Hepatocyte (in vitro differentiated cells): Measurements from ENCODE around the gene EGFL8. TPM values are rescaled to one million over a fixed set of nuclear protein-coding genes. Genes with fewer than 3 reads are reported as not detected.
A peak's percentile ranks its signal among the peaks of the same experiment; 100 is the strongest.

ENCODE experiments used
- DNase-seq: peaks from one replicate; pipeline ENCODE4 v3.0.0-alpha.2; 2016; ENCODE audit warnings: low spot score
- H2AFZ ChIP-seq: fragments of 200-600 bp; sonication (generic); 2 replicates; pipeline ENCODE4 v1.6.0; 2016; ENCODE audit warnings: antibody characterized with exemption, mild to moderate bottlenecking
- H3K27ac ChIP-seq: fragments of 200-600 bp; sonication (generic); 2 replicates; pipeline ENCODE4 v1.5.1; 2016; ENCODE audit warnings: mild to moderate bottlenecking
- H3K27me3 ChIP-seq: fragments of 200-600 bp; sonication (generic); 2 replicates; pipeline ENCODE4 v1.6.1; 2016
- H3K36me3 ChIP-seq: fragments of 200-600 bp; sonication (generic); replicated peaks from 2 replicates; pipeline ENCODE4 v1.5.1; 2016; ENCODE audit warnings: low read depth; ENCODE audit not compliant: insufficient read depth
- H3K4me1 ChIP-seq: fragments of 200-600 bp; sonication (generic); 2 replicates; pipeline ENCODE4 v1.5.1; 2016; ENCODE audit warnings: mild to moderate bottlenecking, moderate library complexity; ENCODE audit not compliant: insufficient read depth
- H3K4me2 ChIP-seq: fragments of 200-600 bp; sonication (generic); 2 replicates; pipeline ENCODE4 v1.6.0; 2016
- H3K4me3 ChIP-seq: fragments of 200-600 bp; sonication (generic); 2 replicates; pipeline ENCODE4 v1.5.1; 2016; ENCODE audit warnings: mild to moderate bottlenecking
- H3K79me2 ChIP-seq: fragments of 200-600 bp; sonication (generic); 2 replicates; pipeline ENCODE4 v1.6.0; 2017; ENCODE audit warnings: mild to moderate bottlenecking
- H3K9me2 ChIP-seq: fragments of 200-600 bp; sonication (generic); replicated peaks from 2 replicates; pipeline ENCODE4 v1.6.0; 2017; ENCODE audit warnings: mild to moderate bottlenecking; ENCODE audit not compliant: insufficient read depth
- H3K9me3 ChIP-seq: fragments of 200-600 bp; sonication (generic); 2 replicates; pipeline ENCODE4 v1.5.1; 2016; ENCODE audit warnings: low read depth, mild to moderate bottlenecking
- H4K20me1 ChIP-seq: fragments of 200-600 bp; sonication (generic); 2 replicates; pipeline ENCODE4 v1.6.0; 2016; ENCODE audit warnings: mild to moderate bottlenecking; ENCODE audit not compliant: insufficient read depth, poor library complexity, severe bottlenecking
- EZH2 ChIP-seq: fragments of 200-600 bp; sonication (generic); IDR thresholded peaks from 2 replicates; pipeline ENCODE4 v1.6.1; 2016; ENCODE audit warnings: antibody characterized with exemption, mild to moderate bottlenecking, borderline replicate concordance
- EZH2phosphoT487 ChIP-seq: fragments of 200-600 bp; sonication (generic); IDR thresholded peaks from one replicate; pipeline ENCODE4 v1.6.1; 2018; ENCODE audit warnings: antibody characterized with exemption, mild to moderate bottlenecking, low read depth, moderate library complexity; ENCODE audit not compliant: unreplicated experiment, severe bottlenecking
- WGBS: methylation state at CpG from one replicate; pipeline ENCODE4 v1.1.6; 2016; ENCODE audit warnings: low lambda C conversion rate; ENCODE audit errors: missing lambda C conversion rate; 5-methylcytosine and 5-hydroxymethylcytosine counted together
- polyA plus RNA-seq: library from polyadenylated mRNA; unstranded; fragments of >200 nt; fragmentation: Nextera tagmentation; extraction: Ambion mirVana; gene quantifications from 2 replicates; pipeline ENCODE4 v1.2.1, GENCODE V29; 2016
- total RNA-seq: library from RNA; depleted of rRNA; stranded (reverse); fragments of >200 nt; gene quantifications from 2 replicates; pipeline ENCODE4 v1.2.3, GENCODE V29; 2014
- TF ChIP-seq, protein P1 (sequence below): fragments of 200-600 bp; sonication (generic); IDR thresholded peaks from 2 replicates; pipeline ENCODE4 v1.5.1; 2016; ENCODE audit warnings: antibody characterized with exemption, mild to moderate bottlenecking; ENCODE audit not compliant: poor library complexity

EGFL8 gene
- total RNA-seq (1.8 and 4.5 TPM in 2 replicates), polyA plus RNA-seq (12.2 and 19.5 TPM in 2 replicates)

DNA sequence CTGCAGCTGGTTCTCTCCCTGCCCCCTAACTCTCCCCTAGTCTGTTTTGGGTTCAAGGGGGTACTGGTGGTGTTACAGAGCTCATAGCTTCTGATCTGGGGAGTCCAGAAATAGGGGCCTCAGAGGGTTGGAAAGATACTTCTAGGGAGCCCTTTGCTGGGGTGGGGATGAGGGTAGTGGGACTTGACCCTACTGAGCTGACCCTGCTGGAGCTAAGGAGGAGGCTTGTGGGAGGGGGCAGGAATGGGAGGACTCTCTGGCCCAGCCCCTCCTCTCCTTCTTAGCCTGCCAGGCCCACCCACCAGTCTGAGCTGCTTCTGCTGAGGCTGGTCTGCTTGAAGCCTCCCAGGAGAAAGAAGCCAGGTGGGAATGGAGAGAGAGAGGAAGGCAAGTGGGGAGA, at the start of gene EGFL8:
Gene EGFL8 (plus strand): TSS at position 301 of the 400 bp plus-strand sequence. CDS start 1,571 bp downstream, outside the sequence.
- H3K27ac ChIP-seq, result no peak within 1 kb of the TSS
- no peak within 1 kb of the TSS for H3K4me2 ChIP-seq
- TF ChIP-seq, protein P1, sequence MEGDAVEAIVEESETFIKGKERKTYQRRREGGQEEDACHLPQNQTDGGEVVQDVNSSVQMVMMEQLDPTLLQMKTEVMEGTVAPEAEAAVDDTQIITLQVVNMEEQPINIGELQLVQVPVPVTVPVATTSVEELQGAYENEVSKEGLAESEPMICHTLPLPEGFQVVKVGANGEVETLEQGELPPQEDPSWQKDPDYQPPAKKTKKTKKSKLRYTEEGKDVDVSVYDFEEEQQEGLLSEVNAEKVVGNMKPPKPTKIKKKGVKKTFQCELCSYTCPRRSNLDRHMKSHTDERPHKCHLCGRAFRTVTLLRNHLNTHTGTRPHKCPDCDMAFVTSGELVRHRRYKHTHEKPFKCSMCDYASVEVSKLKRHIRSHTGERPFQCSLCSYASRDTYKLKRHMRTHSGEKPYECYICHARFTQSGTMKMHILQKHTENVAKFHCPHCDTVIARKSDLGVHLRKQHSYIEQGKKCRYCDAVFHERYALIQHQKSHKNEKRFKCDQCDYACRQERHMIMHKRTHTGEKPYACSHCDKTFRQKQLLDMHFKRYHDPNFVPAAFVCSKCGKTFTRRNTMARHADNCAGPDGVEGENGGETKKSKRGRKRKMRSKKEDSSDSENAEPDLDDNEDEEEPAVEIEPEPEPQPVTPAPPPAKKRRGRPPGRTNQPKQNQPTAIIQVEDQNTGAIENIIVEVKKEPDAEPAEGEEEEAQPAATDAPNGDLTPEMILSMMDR, result no peak
- TF ChIP-seq EZH2phosphoT487 (no peak), EZH2 (no peak)
- no peaks in the 10 kb centered on the region for H3K79me2 ChIP-seq
- H3K9me2 ChIP-seq, result no peaks in the 10 kb centered on the region
- no peak within 1 kb of the TSS for H2AFZ ChIP-seq
- H3K9me3 ChIP-seq, result no peaks in the 10 kb centered on the region
- H3K36me3 ChIP-seq, result no peaks in the 10 kb centered on the region
- no peak within 1 kb of the TSS for H3K4me3 ChIP-seq
- DNase-seq, result no peak
- no peaks in the 10 kb centered on the region for H4K20me1 ChIP-seq
- peaks cover 5% of the 10 kb centered on the region for H3K4me1 ChIP-seq
- no peaks in the 10 kb centered on the region for H3K27me3 ChIP-seq

DNA sequence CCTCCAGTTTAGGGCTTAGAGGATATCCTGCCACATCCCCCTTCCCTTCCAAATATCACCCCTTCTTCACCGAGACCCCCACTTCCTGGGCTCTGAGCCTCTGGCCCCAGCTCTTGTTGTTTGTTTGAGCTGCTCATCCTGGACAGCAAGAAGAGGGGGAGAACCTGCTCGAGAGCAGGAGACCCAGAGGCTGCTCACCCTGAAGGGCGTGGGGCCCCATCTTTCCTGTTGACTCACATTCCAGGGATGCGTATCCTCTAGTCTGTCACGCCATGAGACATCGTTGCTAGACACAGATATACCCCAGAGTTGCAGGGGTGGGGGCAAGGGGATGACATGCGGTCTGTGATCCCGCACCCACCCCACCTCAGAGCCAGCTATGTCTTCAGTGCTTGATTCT, 49.6 kb upstream of the EGFL8 start:
- no peak overlapping the region for H2AFZ ChIP-seq
- no peaks in the 10 kb centered on the region for H3K9me2 ChIP-seq
- peak; percentile 56 for DNase-seq
- H3K79me2 ChIP-seq, result no peaks in the 10 kb centered on the region
- no peaks in the 10 kb centered on the region for H3K9me3 ChIP-seq
- no peak overlapping the region for H3K4me2 ChIP-seq
- TF ChIP-seq EZH2phosphoT487, result no peak
- TF ChIP-seq, protein P1, result no peak
- TF ChIP-seq EZH2, result no peak
- peaks cover 19% of the 10 kb centered on the region for H3K4me1 ChIP-seq
- no peaks in the 10 kb centered on the region for H3K27me3 ChIP-seq
- WGBS, result 68% methylated on average over 8 of the region's 8 CpGs
- H4K20me1 ChIP-seq, result no peaks in the 10 kb centered on the region
- H3K4me3 ChIP-seq, result no peak overlapping the region
- no peaks in the 10 kb centered on the region for H3K36me3 ChIP-seq
- peak overlapping the region; percentile 84 for H3K27ac ChIP-seq

DNA sequence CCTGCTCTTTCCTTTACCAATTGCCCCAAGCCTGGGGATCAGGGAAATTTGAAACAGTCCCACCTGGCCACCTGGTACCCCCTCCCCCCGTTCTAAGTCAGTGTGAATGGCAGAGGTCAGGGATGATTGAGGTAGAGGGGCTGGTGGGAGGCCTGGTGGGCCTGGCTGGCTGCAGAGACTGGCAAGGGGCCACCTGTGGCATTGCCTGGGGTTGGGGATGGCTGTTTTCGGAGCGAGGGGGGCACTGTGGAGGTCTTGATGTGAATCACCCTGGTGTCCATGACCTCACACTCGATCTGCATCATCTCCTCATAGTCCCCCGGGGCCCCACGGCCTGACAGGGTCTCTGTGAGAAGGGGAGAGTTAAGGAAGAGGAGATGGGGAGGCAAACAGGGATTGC, 48.8 kb upstream of the EGFL8 start:
- no peaks in the 10 kb centered on the region for H3K9me2 ChIP-seq
- H2AFZ ChIP-seq, result no peak overlapping the region
- no peak for DNase-seq
- peaks cover 20% of the 10 kb centered on the region for H3K4me1 ChIP-seq
- no peaks in the 10 kb centered on the region for H3K27me3 ChIP-seq
- no peak overlapping the region for H3K4me3 ChIP-seq
- no peak overlapping the region for H3K4me2 ChIP-seq
- H3K79me2 ChIP-seq, result no peaks in the 10 kb centered on the region
- WGBS, result 97% methylated on average over 6 of the region's 6 CpGs
- no peaks in the 10 kb centered on the region for H3K9me3 ChIP-seq
- peak overlapping the region; percentile 84 for H3K27ac ChIP-seq
- no peaks in the 10 kb centered on the region for H3K36me3 ChIP-seq
- H4K20me1 ChIP-seq, result no peaks in the 10 kb centered on the region
- no peak for TF ChIP-seq EZH2
- TF ChIP-seq, protein P1, result no peak
- TF ChIP-seq EZH2phosphoT487, result no peak

DNA sequence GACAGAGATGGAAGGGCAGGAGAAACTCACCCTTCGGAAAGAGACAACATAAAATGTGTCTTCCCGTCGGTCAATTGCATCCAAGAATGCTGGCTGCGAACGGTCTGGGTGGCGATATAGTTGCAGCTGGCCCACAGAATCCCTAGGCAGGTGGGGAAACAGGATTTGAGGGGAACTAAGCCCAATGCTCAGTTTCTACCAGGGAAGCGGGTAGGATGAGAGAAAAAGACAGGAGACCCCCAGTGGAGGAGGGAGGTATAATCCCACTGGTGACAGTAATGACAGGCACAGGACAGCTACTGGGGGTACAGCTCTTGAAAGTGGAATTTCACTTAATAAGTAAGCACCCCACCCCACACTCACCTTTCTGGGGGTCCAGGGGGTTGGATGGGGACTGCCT, 47.7 kb upstream of the EGFL8 start:
- 84% methylated on average over 7 of the region's 7 CpGs for WGBS
- peaks cover 20% of the 10 kb centered on the region for H3K4me1 ChIP-seq
- no peaks in the 10 kb centered on the region for H3K36me3 ChIP-seq
- H3K4me2 ChIP-seq, result no peak overlapping the region
- no peak for DNase-seq
- no peaks in the 10 kb centered on the region for H3K27me3 ChIP-seq
- H2AFZ ChIP-seq, result no peak overlapping the region
- no peak overlapping the region for H3K4me3 ChIP-seq
- H4K20me1 ChIP-seq, result no peaks in the 10 kb centered on the region
- no peaks in the 10 kb centered on the region for H3K9me3 ChIP-seq
- no peak overlapping the region for H3K27ac ChIP-seq
- H3K79me2 ChIP-seq, result no peaks in the 10 kb centered on the region
- H3K9me2 ChIP-seq, result no peaks in the 10 kb centered on the region
- TF ChIP-seq EZH2 (no peak), EZH2phosphoT487 (no peak)
- TF ChIP-seq, protein P1, result peak; percentile 34
